SKM-1 (cell line): ENCODE measurements around the gene LZTS2.
A peak's percentile ranks its signal among the peaks of the same experiment; 100 is the strongest.
"Not testable (repeated sequence)": the region's sequence is repeated elsewhere in the genome, so short reads cannot be mapped to it uniquely, and the experiment has no call there.

Source experiments
- DNase-seq: peaks from one replicate; lab custom pipeline; 2025; ENCODE audit not compliant: unreplicated experiment; lab: John Stamatoyannopoulos, UW

LZTS2 gene

GRCh38 chr10:101031796-101032636 lies 32.4 kb downstream of the LZTS2 start:
- no peak for DNase-seq

DNA sequence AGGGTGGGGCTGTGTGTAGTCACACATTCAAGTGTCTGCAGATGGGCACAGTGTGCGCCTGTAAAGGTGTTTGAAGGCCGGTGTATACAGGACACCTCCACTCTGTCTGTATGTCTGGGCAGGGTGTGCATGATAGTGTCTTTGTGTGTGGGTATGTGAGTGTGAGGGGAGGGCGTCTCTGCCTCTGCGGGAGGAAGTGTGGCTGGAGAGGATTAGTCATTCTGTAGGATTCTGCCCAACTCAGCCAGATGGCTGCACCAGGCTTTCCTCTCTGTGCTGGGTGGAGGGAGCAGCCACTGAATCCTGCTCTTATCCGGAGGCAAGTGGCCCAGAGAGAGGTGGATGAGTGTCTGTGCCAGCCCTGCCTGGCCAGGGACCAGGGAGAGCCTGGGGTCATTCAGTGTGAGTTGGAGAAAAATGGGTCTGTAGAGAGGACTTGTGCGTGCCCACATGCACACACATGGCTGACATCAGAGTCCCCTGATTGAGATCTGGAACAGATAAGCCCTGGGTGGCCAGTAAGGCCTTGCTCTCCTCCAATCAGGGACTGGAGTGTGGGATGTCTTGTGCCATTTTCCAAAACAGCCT lies 33.1 kb downstream of the LZTS2 start:
- DNase-seq: peak; percentile 21

- DNase-seq: no peak
Measured at GRCh38 chr10:101033276-101033675, 33.7 kb downstream of the LZTS2 start.

- not testable (repeated sequence) for DNase-seq
Measured at GRCh38 chr10:101034404-101034803, 34.8 kb downstream of the LZTS2 start.

- DNase-seq: no peak
Measured at GRCh38 chr10:101035314-101035713, 35.7 kb downstream of the LZTS2 start.

DNA sequence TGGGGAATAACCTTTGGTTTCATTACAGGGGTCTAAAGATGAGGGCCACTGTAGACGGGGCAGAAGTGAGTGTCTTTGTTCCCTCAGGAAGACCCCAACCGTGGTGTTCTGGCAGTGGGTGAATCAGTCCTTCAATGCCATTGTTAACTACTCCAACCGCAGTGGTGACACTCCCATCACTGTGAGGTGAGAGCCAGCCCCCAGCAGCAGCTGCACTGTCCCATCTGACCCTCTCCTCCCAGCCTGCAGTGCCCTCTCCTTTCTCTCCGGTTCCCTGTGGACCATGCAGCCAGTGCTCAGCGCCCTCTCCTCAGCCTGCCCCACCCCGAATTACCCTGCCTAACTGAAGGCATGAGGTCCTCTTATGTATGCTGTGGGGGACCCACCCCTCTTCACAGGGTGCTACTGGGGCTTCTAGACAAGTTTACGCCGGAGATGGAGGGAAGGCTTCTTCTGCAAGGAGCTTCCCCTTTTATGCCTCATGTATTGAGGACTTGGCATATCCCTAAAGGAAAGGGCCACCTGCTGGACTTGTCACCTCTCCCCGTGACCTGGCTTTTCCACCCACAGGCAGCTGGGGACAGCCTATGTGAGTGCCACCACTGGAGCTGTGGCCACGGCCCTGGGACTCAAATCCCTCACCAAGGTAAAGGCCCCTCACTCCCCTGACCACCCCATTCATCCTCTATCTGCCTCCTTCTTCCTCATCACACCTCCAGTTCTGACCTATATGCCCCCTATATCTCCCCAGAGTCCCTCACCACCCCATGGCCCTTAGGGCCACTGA lies 36.5 kb downstream of the LZTS2 start:
- no peak for DNase-seq

DNA sequence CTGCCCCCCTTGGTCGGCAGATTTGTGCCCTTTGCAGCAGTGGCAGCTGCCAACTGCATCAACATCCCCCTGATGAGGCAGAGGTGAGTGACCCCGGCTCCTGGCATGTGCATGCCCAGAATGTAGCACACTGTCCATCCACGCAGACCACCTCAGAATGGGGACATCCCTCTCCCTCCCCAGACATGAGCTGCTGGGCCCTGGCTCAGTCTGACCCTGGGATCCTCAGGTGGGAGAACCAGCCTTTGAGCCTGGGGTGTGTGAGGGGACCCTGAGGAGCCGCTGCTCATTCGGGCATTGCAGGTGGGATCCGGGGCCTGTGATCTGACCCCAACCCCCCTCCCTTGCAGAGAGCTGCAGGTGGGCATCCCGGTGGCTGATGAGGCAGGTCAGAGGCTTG lies 37.1 kb downstream of the LZTS2 start:
- DNase-seq: no peak

DNA sequence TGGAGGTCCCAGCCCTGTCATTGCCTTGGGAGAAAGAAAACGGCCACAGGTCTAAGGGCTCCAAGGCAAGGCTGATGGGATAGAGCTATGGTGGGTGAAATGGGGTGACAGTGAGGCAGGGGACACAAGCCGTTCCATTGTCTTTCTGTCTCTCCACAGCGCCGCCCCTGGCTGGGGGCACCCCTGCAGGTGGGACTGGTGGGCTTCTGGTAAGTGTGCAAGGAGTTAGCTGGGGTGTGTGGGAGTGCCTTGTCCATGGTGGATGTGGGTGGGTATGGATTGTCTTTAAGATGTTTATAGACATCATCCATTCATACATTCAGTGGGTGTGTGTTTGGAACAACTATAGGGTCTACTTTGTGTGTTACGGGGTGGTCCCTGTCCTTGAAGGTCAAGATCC lies 38.9 kb downstream of the LZTS2 start:
- DNase-seq: no peak

- DNase-seq: no peak
Measured at GRCh38 chr10:101040061-101040460, 40.5 kb downstream of the LZTS2 start.

DNA sequence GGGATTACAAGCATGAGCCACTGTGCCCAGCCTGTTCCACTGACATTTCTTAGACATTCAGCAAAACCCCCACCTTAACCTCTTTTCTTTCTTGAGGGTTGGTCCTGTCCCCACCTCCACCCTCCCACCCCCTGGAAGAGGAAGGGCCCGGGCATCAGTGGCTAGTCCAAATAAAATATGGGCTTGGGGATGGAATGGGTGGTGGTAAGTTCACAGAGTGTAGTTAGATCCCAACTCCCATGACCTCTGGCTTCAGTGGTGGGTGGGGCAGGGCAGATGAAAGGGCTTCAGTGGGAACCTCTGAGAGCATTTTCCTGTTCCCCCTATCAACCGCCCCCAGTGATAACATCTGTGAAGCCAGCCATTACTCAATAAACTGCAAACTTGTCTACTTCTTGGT lies 41.2 kb downstream of the LZTS2 start:
- no peak for DNase-seq

DNA sequence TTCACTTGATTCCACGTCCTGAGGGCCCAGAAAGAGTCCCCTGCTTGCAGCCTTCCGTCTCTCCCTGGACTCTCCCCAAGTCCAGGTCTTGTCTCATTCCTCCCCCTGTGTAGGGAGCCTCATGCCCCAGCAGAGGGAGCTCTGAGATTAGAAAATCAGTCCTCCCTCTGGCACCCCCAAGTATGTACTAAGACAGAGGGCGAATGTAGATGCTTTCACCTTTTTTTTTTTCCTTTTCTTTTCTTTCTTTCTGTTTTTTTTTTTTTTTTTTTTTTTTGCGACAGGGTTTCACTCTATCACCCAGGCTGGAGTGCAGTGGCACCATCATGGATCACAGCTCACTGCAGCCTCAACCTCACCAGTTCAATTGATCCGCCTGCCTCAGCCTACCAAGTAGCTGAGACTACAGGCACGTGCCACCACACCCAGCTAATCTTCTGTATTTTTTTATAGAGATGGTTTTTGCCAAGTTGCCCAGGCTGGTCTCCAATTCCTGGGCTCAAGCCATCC lies 41.7 kb downstream of the LZTS2 start:
- peak; percentile 46 for DNase-seq

DNA sequence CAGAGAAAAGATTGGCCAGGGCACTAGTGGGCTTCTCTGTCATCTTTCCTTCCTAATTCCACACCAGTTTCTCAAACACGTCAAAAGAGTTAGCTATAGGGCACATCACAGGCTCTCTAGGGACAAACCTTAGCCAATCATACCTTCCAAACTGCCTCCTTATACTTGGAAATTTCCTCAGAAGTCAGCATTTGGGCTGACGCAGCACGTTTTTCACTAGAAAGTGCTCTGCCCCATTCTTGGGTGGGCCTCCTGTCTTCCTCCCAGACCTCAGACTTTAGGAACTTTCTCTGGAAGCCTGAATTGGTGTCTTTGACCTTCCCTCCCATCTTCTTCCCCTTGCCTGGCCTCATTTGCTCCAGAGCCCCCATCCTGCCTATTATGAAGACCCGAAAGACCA lies 42.5 kb downstream of the LZTS2 start:
- no peak for DNase-seq

DNA sequence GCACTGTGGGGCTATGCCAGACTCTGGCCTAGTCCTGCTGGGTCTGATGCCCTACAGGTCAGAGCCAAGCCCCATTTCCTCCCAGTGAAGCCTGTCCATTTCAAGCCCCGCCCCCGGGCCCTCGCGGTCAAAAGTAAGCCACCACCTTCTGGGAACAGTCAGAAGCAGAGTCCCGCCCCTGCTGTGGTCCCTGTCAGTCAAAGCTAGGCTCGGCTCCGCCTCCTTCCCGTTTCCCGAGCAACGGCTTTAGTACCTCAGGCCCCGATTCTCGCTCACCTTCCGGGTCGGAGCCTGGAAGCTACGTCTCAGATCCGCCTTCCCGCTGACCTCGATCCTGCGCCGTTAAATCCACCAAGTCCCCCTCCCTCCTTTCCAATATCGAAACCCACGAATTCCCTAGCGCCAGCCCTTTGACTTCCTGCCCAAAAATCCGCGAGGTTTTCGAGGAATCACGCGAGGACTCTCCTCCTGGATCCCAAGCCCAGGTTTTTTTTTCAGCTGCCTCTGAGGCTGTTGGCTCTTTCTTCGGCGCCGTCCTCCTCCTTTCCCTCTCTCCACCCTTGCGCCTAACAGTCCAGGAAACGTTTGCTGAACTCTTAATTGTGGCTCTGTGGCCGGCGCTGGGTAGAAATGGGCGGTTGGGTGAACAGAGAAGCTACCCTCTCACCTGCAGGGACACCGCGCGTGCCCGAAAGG lies 43.2 kb downstream of the LZTS2 start:
- DNase-seq: peak; percentile 76

DNA sequence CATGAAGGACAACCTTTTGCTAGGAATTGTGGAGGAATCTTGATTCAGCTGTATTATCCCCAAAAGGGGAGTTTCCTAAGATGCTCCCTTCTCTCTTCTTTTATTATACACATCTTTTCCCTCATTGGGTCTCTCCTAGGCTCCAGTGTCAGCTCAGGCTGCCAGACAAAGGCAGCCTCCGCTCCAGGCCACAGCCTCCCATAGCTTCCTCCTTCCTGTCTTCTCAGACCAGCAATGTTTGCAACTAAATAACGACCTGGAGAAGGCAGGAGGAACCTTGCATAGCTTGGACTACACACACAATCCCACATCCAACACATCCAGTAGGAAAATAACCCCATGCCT lies 43.7 kb downstream of the LZTS2 start:
- DNase-seq: no peak

GRCh38 chr10:101044117-101044516 lies 44.5 kb downstream of the LZTS2 start:
- DNase-seq: no peak

DNA sequence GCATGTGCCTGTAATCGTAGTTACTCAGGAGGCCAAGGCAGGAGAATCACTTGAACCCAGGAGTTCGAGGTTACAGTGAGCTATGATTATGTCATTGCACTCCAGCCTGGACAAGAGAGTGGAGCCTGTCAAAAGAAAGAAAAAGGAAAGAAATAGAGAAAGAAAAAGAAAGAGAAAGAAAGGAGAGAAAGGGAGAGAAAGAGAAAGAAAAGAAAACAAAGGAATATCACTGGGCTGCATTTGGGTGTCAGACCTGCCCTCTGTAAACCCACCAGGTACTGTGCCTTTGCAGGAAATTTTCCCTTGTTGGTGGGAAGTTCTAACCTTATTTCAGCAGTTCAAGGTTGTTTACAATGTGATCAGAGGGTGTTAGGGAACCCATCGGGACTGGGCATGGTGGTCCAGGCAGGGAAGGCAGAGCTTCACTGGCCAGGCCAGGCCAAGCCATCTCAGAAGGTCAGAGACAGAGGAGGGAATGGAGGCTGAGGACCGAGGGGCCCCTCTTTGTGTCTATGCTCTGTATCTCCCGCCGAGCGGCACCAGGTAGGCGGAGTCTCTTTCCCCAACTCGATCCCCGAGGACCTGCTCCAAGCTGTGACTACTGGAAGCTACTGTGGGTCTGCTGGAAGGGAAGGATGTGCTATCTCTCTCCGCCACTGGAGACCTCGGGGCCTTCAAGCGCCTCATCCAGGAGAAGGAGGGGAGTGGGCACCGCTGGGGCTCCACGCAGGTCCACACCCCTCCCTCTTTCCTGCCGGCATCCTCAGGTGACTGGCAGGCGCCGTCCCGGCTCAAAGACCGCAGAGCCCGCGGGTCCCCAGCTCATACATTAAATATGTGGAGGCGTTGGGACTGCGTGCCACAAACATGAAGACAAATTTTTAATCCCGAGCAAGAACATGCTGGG lies 47.0 kb downstream of the LZTS2 start:
- DNase-seq: no peak

DNA sequence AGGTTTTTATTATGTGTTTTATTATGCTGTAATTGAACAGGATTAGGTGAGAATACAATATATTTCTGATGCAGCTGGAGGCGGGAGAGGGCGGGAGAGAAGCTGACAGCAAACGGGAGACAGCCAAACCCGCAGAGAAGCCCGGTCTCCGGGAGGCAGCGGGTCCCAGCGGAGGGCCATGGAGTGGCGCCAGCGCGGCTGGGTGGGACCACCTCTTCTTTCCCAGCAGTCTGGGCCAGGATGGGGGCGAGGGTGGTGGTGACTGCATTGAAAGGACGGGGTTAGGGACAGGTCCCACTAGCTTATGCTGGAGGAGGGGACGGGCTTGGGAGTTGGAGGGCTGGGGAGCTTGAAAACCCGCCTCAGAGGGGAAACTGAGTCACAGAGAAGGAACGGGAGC lies 47.7 kb downstream of the LZTS2 start:
- DNase-seq: no peak

GRCh38 chr10:101047961-101048892 lies 48.6 kb downstream of the LZTS2 start:
- DNase-seq: no peak
